Measurements from ENCODE around the gene BMPR1A.

BMPR1A gene

DNA sequence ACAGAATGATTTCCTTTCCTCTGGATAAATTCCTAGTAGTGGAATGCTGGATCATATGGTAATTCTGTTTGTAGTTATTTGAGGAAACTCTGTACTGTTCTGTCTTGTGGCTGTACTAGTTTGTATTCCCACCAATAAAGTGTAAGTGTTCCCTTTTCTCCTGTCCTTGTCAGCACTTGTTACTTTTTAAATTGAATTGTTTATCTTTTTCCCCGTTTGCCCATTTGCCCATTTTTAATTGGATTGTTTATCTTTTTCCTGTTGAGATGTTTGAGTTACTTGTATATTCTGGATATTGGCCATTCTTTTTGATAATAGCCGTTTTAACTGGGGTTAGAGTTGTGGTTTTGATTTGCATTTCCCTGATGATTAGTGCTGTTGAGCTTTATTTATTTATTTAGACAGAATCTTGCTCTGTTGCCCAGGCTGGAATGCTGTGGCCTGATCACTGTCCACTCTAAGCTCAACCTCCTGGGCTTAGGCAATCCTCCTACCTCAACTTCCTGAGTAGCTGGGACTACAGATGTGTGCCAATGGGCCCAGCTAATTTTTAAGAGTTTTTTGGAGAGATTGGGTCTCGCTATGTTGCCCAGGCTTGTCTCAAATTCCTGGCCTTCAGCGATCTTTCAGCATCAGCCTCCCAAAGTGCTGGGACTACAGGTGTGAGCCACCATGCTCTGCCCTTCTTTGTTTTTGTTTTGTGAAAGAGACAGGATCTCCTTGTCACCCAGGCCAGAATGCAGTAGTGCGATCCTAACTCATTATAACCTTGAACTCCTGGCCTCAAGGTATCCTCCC lies 23.0 kb downstream of the BMPR1A start:
- CTCF ChIA-PET = interaction anchor here (0.9 kb wide), 1 partner anchor 29 kb away, joined by 4 read pairs; no protein-coding TSS in a partner anchor
- no peak for DNase-seq (ENCODE audit: extremely low spot score)
- TF ChIP-seq HDGF (IDR thresholded peaks at IDR 0.05; ENCODE audit: borderline replicate concordance) (no peak), LEF1 (IDR thresholded peaks at IDR 0.05; ENCODE audit: borderline replicate concordance) (no peak), FOXA1 (IDR thresholded peaks at IDR 0.05) (no peak), ELF4 (IDR thresholded peaks at IDR 0.05) (no peak), NFRKB (IDR thresholded peaks at IDR 0.05) (no peak), CTBP1 (IDR thresholded peaks at IDR 0.05; ENCODE audit: borderline replicate concordance) (no peak), ZNF384 (IDR thresholded peaks at IDR 0.05) (no peak)
- POLR2A ChIA-PET = interaction anchor here (0.6 kb wide), 1 partner anchor 22 kb away, joined by 3 read pairs; no protein-coding TSS in a partner anchor

DNA sequence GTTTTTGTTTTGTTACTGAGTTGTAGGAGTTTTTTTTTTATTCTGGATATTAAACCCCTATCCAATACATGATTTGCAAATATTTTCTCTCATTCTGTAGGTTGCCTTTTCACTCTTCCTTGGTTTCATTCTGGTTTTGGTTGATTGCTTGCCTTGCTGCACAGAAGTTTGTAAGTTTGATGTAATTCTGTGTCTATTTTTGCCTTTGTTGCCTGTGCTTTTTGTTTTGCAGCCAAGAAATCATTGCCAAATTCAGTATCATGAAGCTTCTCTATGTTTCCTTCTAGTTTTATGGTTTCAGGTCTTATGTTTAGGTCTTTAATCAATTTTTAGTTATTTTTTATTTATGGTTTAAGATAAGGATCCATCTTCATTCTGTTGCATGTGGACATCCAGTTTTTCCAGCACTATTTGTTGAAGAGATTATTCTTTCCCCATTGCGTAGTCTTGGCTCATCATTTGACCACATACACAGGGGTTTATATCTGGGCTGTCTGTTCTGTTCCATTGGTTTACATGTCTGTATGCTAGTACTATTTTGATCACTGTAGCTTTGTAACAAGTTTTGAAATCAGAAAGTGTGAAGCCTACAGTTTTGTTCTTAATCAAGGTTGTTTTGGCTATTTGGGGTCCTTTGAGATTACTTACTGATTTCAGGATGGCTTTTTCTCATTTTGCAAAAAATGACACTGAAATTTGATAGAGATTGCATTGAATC lies 26.4 kb downstream of the BMPR1A start:
- POLR2A ChIA-PET = no interaction called here
- CTCF ChIA-PET = no interaction called here
- no peak for DNase-seq (ENCODE audit: extremely low spot score)
- TF ChIP-seq ARNT (IDR thresholded peaks at IDR 0.05) = no peak
- TF ChIP-seq BHLHE40 (IDR thresholded peaks at IDR 0.05; ENCODE audit: borderline replicate concordance) = no peak
- no peak for TF ChIP-seq FOXM1 (IDR thresholded peaks at IDR 0.05; ENCODE audit: borderline replicate concordance)
- TF ChIP-seq, protein P1, sequence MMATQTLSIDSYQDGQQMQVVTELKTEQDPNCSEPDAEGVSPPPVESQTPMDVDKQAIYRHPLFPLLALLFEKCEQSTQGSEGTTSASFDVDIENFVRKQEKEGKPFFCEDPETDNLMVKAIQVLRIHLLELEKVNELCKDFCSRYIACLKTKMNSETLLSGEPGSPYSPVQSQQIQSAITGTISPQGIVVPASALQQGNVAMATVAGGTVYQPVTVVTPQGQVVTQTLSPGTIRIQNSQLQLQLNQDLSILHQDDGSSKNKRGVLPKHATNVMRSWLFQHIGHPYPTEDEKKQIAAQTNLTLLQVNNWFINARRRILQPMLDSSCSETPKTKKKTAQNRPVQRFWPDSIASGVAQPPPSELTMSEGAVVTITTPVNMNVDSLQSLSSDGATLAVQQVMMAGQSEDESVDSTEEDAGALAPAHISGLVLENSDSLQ (IDR thresholded peaks at IDR 0.05) = no peak
- no peak for TF ChIP-seq SP1 (IDR thresholded peaks at IDR 0.05)
- TF ChIP-seq CTBP1 (IDR thresholded peaks at IDR 0.05; ENCODE audit: borderline replicate concordance) = no peak
- no peak for TF ChIP-seq HDGF (IDR thresholded peaks at IDR 0.05; ENCODE audit: borderline replicate concordance)
- no peak for TF ChIP-seq FOXA1 (IDR thresholded peaks at IDR 0.05)
- no peak for TF ChIP-seq NFRKB (IDR thresholded peaks at IDR 0.05)
- TF ChIP-seq FOXK2 (IDR thresholded peaks at IDR 0.05) = no peak
- no peak for TF ChIP-seq ZNF384 (IDR thresholded peaks at IDR 0.05)
- no peak for TF ChIP-seq TARDBP (IDR thresholded peaks at IDR 0.05)
- TF ChIP-seq ELF4 (IDR thresholded peaks at IDR 0.05) = no peak
- TF ChIP-seq LEF1 (IDR thresholded peaks at IDR 0.05; ENCODE audit: borderline replicate concordance) = no peak
- TF ChIP-seq L3MBTL2 (conservative IDR thresholded peaks at IDR 0.05) = no peak
- no peak for TF ChIP-seq SUZ12 (IDR thresholded peaks at IDR 0.05)

DNA sequence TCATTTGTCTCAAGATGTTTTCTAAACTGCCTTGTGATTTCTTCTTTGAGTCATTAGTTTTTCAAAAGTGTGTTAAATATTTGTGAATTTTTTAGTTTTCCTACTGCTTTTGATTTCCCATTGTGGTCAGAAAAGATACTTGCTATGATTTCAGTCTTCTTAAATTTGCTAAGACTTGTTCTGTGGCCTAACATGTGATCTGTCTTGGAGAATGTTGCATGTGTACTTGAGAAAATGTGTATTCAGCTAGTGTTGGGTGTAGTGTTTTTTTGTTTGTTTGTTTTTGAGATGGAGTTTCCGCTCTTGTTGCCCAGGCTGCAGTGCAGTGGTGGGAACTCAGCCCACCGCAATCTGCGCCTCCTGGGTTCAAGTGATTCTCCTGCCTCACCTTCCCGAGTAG lies 28.6 kb downstream of the BMPR1A start:
- ChIA-PET POLR2A (no interaction called here), CTCF (no interaction called here)
- no peak for DNase-seq (ENCODE audit: extremely low spot score)
- TF ChIP-seq ARNT (IDR thresholded peaks at IDR 0.05) (no peak), LEF1 (IDR thresholded peaks at IDR 0.05; ENCODE audit: borderline replicate concordance) (no peak), FOXM1 (IDR thresholded peaks at IDR 0.05; ENCODE audit: borderline replicate concordance) (no peak), ZNF384 (IDR thresholded peaks at IDR 0.05) (no peak), CTBP1 (IDR thresholded peaks at IDR 0.05; ENCODE audit: borderline replicate concordance) (no peak), HDGF (IDR thresholded peaks at IDR 0.05; ENCODE audit: borderline replicate concordance) (no peak), L3MBTL2 (conservative IDR thresholded peaks at IDR 0.05) (no peak), SUZ12 (IDR thresholded peaks at IDR 0.05) (no peak)

DNA sequence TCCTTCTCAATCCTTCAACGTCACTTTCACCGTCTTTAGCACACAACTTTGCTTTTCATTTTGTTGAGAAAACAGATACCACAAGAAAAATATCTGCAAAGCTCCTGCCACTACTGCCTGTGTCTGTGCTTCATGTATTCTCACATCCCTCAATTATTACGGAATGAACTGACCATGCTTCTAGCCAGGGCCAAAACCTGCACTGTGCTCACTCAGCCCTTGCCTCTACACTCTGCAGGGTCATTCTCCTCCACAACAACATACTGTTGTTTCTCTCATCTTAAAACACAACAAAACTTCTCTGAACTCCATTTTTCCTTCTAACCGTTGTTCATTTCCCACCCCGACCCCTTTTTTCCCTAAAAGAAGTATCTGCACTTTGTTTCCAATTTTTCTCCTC lies 29.5 kb downstream of the BMPR1A start:
- CTCF ChIA-PET = no interaction called here
- TF ChIP-seq NFRKB (IDR thresholded peaks at IDR 0.05) (no peak), ELF4 (IDR thresholded peaks at IDR 0.05) (no peak), FOXK2 (IDR thresholded peaks at IDR 0.05) (no peak), CTBP1 (IDR thresholded peaks at IDR 0.05; ENCODE audit: borderline replicate concordance) (no peak), FOXM1 (IDR thresholded peaks at IDR 0.05; ENCODE audit: borderline replicate concordance) (no peak), HDGF (IDR thresholded peaks at IDR 0.05; ENCODE audit: borderline replicate concordance) (no peak), ARNT (IDR thresholded peaks at IDR 0.05) (no peak), TARDBP (IDR thresholded peaks at IDR 0.05) (no peak), ZNF384 (IDR thresholded peaks at IDR 0.05) (no peak), SUZ12 (IDR thresholded peaks at IDR 0.05) (no peak), FOXA1 (IDR thresholded peaks at IDR 0.05) (no peak), LEF1 (IDR thresholded peaks at IDR 0.05; ENCODE audit: borderline replicate concordance) (no peak), L3MBTL2 (conservative IDR thresholded peaks at IDR 0.05) (no peak), SP1 (IDR thresholded peaks at IDR 0.05) (no peak), BHLHE40 (IDR thresholded peaks at IDR 0.05; ENCODE audit: borderline replicate concordance) (no peak)
- TF ChIP-seq, protein P1 (IDR thresholded peaks at IDR 0.05) = no peak
- DNase-seq (ENCODE audit: extremely low spot score) = no peak
- POLR2A ChIA-PET = no interaction called here

DNA sequence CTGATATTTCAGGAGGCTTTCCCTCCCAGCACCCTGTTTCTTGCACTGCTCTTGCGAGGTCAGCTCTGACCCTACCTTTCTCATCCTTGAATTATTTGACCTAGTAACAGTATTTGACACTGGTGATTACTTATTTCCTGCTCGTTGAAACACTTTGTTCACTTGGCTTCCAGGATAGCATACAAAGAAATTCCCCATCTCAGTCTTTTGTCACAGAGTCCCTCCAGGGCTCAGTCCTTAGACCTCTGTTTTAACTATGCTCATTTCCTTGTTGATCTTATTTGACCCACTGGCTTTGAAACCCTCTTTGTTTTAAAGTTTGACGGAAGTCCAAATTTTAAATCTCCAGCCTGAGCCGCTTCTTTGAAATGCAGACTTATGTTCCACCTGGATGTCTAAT lies 29.9 kb downstream of the BMPR1A start:
- DNase-seq (ENCODE audit: extremely low spot score) = no peak
- POLR2A ChIA-PET = no interaction called here
- TF ChIP-seq, protein P1 (IDR thresholded peaks at IDR 0.05) = no peak
- TF ChIP-seq BHLHE40 (IDR thresholded peaks at IDR 0.05; ENCODE audit: borderline replicate concordance) = no peak
- CTCF ChIA-PET = no interaction called here

DNA sequence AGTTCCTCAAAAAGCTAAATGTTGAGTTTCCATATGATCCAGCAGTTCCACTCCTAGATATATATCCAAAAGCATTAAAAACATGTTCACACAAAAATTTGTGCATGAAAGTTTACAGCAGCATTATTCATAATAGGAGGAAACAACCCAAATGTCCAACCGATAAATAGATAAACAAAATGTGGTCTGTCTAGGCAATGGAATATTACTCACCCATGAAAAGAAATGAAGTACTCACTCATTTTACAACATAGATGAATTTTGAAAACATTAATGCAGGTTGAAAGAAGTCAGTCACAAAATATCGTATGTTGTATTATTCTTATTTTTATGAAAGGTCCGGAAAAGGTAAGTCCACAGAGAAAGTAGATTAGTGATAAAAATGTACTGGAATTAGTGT lies 34.0 kb downstream of the BMPR1A start:
- ChIA-PET POLR2A (no interaction called here), CTCF (no interaction called here)
- DNase-seq (ENCODE audit: extremely low spot score) = no peak
- TF ChIP-seq ELF4 (IDR thresholded peaks at IDR 0.05) (no peak), CTBP1 (IDR thresholded peaks at IDR 0.05; ENCODE audit: borderline replicate concordance) (no peak), FOXM1 (IDR thresholded peaks at IDR 0.05; ENCODE audit: borderline replicate concordance) (no peak), FOXA1 (IDR thresholded peaks at IDR 0.05) (no peak), ZNF384 (IDR thresholded peaks at IDR 0.05) (no peak), NFRKB (IDR thresholded peaks at IDR 0.05) (no peak), ARNT (IDR thresholded peaks at IDR 0.05) (no peak)
- TF ChIP-seq, protein P1 (IDR thresholded peaks at IDR 0.05) = no peak
